Right atrium auricular region (tissue), 2 donors: ENCODE results near the gene MEIS3. TPM values are rescaled to one million over a fixed set of nuclear protein-coding genes. Genes with fewer than 3 reads are reported as not detected.
A peak's percentile ranks its signal among the peaks of the same experiment; 100 is the strongest.

Experiments
- DNase-seq: peaks from one replicate; pipeline ENCODE4 v3.0.0-alpha.2; 2019; ENCODE audit warnings: low spot score
- H3K27ac ChIP-seq, 2 donors: fragments of 200-600 bp; sonication (generic); 1 replicate in 1 of 2; 2 replicates in 1 of 2; pipeline ENCODE4 v1.5.1; 2016 to 2019
- H3K27me3 ChIP-seq, 2 donors: fragments of 200-600 bp; sonication (generic); one replicate each; pipeline versions ENCODE4 v1.5.1 to v1.6.0; 2017 to 2019
- H3K36me3 ChIP-seq: fragments of 200-600 bp; sonication (generic); one replicate; pipeline ENCODE4 v1.5.1; 2016
- H3K4me1 ChIP-seq, 2 donors: fragments of 200-600 bp; sonication (generic); one replicate each; pipeline versions ENCODE4 v1.5.1 to v1.6.0; 2017 to 2019
- H3K4me3 ChIP-seq, 2 donors: fragments of 200-600 bp; sonication (generic); 1 replicate in 1 of 2; 2 replicates in 1 of 2; pipeline ENCODE4 v1.5.1; 2017 to 2019; ENCODE audit warnings: mild to moderate bottlenecking in 1 of 2, moderate library complexity in 1 of 2
- H3K9me3 ChIP-seq, 2 donors: fragments of 200-600 bp; sonication (generic); one replicate each; pipeline ENCODE4 v1.5.1; 2019
- total RNA-seq, 2 donors: library from RNA; depleted of rRNA; stranded (reverse); fragments of >200 nt; gene quantifications; one replicate each; pipeline ENCODE4 v1.1.0, GENCODE V29; 2016
- TF ChIP-seq, protein P1 (sequence below), 2 donors: fragments of 200-600 bp; sonication (generic); IDR thresholded peaks; one replicate each; pipeline ENCODE4 v1.5.1; 2019; ENCODE audit warnings: antibody characterized with exemption in 2 of 2

MEIS3 gene
- total RNA-seq, 2 donors from 2014 or later, result 6.3 to 9.2 TPM

DNA sequence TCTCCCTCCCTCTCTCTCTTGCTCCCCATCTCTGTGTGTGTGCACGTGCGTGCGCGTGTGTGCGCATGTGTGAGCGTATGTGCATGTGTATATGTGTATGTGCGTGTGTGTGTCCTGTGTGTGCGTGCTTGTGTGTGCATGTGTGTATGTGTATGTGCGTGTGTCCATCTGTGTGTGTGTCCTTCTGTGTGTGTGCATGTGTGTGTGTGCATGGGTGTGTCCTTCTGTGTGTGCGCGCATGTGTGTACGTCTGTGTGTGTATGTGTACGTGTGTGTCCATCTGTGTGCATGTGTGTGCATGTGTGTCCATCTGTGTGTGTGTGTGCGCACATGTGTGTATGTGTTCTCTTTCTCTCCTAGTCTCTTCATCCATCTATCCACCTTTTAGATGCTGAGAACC, 40.1 kb upstream of the MEIS3 start:
- TF ChIP-seq, protein P1, sequence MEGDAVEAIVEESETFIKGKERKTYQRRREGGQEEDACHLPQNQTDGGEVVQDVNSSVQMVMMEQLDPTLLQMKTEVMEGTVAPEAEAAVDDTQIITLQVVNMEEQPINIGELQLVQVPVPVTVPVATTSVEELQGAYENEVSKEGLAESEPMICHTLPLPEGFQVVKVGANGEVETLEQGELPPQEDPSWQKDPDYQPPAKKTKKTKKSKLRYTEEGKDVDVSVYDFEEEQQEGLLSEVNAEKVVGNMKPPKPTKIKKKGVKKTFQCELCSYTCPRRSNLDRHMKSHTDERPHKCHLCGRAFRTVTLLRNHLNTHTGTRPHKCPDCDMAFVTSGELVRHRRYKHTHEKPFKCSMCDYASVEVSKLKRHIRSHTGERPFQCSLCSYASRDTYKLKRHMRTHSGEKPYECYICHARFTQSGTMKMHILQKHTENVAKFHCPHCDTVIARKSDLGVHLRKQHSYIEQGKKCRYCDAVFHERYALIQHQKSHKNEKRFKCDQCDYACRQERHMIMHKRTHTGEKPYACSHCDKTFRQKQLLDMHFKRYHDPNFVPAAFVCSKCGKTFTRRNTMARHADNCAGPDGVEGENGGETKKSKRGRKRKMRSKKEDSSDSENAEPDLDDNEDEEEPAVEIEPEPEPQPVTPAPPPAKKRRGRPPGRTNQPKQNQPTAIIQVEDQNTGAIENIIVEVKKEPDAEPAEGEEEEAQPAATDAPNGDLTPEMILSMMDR (IDR thresholded peaks at IDR 0.05), result no peak
- Histone ChIP-seq H3K4me1 (peaks cover 0 to 7% of the 10 kb centered on the region in 2 donors), H3K4me3 (no peak overlapping the region), H3K9me3 (peaks cover 0 to 19% of the 10 kb centered on the region in 2 donors), H3K27ac (no peak overlapping the region), H3K36me3 (no peaks in the 10 kb centered on the region), H3K27me3 (peaks cover 0 to 16% of the 10 kb centered on the region in 2 donors)
- no peak for DNase-seq

DNA sequence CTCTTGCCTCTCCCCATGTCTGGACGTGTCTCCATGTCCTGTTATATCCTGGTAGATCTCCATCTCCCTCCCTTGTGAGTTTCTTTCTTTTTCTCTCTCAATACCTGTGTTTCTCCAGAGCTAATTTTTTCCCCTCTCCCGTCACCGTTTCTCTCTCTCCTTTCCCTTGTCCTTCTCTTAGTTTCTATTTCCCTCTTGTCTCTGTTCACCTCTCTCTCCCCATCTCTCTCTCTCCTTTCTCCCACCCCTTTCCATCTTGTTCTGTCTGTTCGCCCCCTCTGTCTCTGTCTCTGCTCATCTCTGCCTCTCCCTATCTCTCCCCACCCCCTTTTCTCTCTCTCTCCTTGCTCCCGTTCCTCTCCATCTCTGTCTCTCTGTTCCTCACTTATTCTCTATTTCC, 39.3 kb upstream of the MEIS3 start:
- Histone ChIP-seq H3K27me3 (peaks cover 0 to 16% of the 10 kb centered on the region in 2 donors), H3K27ac (no peak overlapping the region), H3K4me1 (peaks cover 0 to 7% of the 10 kb centered on the region in 2 donors), H3K9me3 (peaks cover 0 to 19% of the 10 kb centered on the region in 2 donors), H3K4me3 (no peak overlapping the region), H3K36me3 (no peaks in the 10 kb centered on the region)
- no peak for DNase-seq
- TF ChIP-seq, protein P1 (IDR thresholded peaks at IDR 0.05), result no peak

DNA sequence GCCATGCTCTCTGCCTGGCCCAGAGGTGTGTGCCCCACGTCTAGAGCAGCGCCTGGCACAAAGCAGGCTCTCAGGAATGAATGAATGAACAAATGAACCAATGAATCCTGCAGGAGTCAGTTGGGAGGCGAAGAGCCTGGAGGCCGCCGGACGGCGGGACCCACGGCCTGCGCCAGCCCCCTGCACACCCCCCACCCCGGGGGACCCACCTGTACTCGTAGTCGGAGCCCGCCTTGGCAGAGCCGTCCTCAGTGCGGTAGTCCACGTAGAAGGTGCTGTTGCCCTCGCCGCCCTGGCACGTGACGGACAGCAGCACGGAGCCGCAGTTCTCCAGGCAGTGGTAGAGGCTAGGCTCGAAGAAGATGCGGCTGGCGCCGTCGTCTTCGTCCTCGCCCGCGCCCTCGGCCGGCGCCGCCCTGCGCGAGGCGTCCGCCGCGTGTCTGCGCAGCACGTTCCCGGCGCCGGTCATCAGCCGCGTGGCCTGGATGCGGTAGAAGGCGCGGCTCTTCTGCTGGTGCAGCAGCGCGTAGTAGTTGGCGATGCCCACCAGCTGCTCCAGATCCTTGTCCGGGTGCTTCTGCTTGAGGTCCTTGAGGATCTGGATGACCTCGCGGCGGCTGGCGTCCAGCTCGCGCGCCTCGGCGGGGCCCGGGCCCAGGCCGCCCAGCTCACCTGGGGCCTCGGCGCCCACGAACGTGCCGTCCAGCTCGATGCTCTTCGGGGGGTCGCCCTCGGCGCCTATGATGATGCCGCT, 37.6 kb upstream of the MEIS3 start:
- Histone ChIP-seq H3K4me3 (peak overlapping the region in 1 of 2 donors; percentile 9), H3K27ac (no peak overlapping the region), H3K4me1 (peaks cover 0 to 7% of the 10 kb centered on the region in 2 donors), H3K9me3 (peaks cover 0 to 19% of the 10 kb centered on the region in 2 donors), H3K36me3 (no peaks in the 10 kb centered on the region), H3K27me3 (peaks cover 0 to 16% of the 10 kb centered on the region in 2 donors)
- DNase-seq, result no peak
- TF ChIP-seq, protein P1 (IDR thresholded peaks at IDR 0.05), result no peak

DNA sequence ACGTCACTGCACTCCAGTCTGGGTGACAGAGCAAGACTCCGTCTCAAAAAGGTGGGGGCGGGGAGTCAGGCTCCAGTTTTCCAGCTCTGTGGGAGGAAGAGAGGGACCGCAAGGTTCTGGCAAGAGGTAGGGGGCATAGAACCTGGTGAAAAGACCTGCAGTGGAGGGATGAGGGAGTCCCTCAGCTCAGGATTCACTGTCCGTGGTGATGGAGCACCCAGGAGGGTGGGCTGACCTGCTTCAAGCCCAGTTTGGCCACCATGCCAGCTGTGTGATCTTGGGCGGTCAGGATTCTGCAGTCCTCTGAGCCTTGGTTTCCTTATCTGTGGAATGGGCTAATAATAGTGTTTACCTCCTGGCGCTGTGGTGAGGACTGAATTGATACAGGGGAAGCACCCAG, 31.2 kb upstream of the MEIS3 start:
- DNase-seq, result no peak
- no peak overlapping the region for H3K4me3 ChIP-seq
- peaks cover 0 to 23% of the 10 kb centered on the region in 2 donors for H3K4me1 ChIP-seq
- H3K27ac ChIP-seq, result no peak overlapping the region
- H3K27me3 ChIP-seq, result peaks cover 20 to 21% of the 10 kb centered on the region in 2 donors
- H3K9me3 ChIP-seq, result peaks cover 0 to 4% of the 10 kb centered on the region in 2 donors
- H3K36me3 ChIP-seq, result no peaks in the 10 kb centered on the region
- TF ChIP-seq, protein P1 (IDR thresholded peaks at IDR 0.05), result no peak

DNA sequence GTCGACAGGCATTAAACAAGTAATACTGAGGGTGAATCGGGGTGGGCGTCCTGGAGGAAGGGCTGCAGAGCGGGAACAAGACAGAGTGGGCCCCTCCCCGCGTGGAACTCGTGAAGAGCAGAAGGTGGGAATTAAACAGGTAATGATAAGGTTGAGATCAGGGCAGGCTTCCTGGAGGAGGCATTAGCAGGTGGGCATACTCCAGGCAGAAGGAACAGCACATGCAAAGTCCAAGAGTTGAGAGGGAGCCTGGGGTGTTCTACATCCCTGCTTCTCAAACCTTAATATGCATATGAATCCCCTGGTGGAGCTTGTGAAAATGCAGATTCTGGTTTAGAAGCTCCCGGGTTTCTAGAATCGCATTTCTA, 29.0 kb upstream of the MEIS3 start:
- H3K27me3 ChIP-seq, result peaks cover 27 to 41% of the 10 kb centered on the region in 2 donors
- H3K4me1 ChIP-seq, result peaks cover 0 to 24% of the 10 kb centered on the region in 2 donors
- no peaks in the 10 kb centered on the region for H3K36me3 ChIP-seq
- H3K4me3 ChIP-seq, result no peak overlapping the region
- H3K27ac ChIP-seq, result no peak overlapping the region
- H3K9me3 ChIP-seq, result no peaks in the 10 kb centered on the region
- DNase-seq, result no peak
- TF ChIP-seq, protein P1 (IDR thresholded peaks at IDR 0.05), result no peak
